Motor neuron (in vitro differentiated cells): ENCODE measurements around the gene MED27. TPM values are rescaled to one million over a fixed set of nuclear protein-coding genes. Genes with fewer than 3 reads are reported as not detected.

Experiments used
- ATAC-seq, 8 experiments: fragments of 200-7000 bp; cut with Tn5 transposase; replicated peaks in 6 of 8; 2 replicates each; pipeline ENCODE4 v1.8.0; 2021; ENCODE audit warnings: mild to moderate bottlenecking in 8 of 8, moderate library complexity in 8 of 8
- H3K27ac ChIP-seq, 2 donors: fragments of 250-450 bp; sonication (Bioruptor Pico); 2 replicates each; pipeline ENCODE4 v1.9.0; 2021; ENCODE audit warnings: antibody characterized with exemption in 2 of 2, mild to moderate bottlenecking in 2 of 2, moderate library complexity in 1 of 2
- H3K4me1 ChIP-seq, 2 donors: fragments of 250-450 bp; sonication (Bioruptor Pico); replicated peaks in 1 of 2; 2 replicates each; pipeline ENCODE4 v1.6.1; 2021; ENCODE audit warnings: antibody characterized with exemption in 2 of 2, mild to moderate bottlenecking in 2 of 2, moderate library complexity in 1 of 2
- H3K4me3 ChIP-seq, 5 donors: fragments of 250-450 bp; sonication (Bioruptor Pico); 2 replicates each; pipeline ENCODE4 v1.9.0; 2021; ENCODE audit warnings: antibody characterized with exemption in 5 of 5, mild to moderate bottlenecking in 5 of 5, moderate library complexity in 4 of 5
- WGBS, 10 experiments: fragments of 450-650 bp; shearing (Covaris generic); methylation state at CpG; one replicate each; pipeline ENCODE4 v1.0.0; 2022; 5-methylcytosine and 5-hydroxymethylcytosine counted together
- in situ Hi-C, 9 experiments: fragments of 400-800 bp; cut with MboI; loops; one replicate each; pipeline ENCODE4 v1.15.0; 2021; ENCODE audit warnings: low sequenced_read_pairs in 9 of 9, low pct_unique_long_range_greater_than_20kb in 2 of 9; ENCODE audit not compliant: unreplicated experiment in 9 of 9
- total RNA-seq, 8 experiments: library from RNA; unstranded; fragments of 300-600 nt; gene quantifications; 2 replicates each; pipeline versions ENCODE4 v1.2.3 to v1.2.4, GENCODE V29; 2022

MED27 gene
- total RNA-seq, 8 experiments from 2014 or later = 22.0 to 45.2 (median 26.6) TPM

- ATAC-seq = no peak
- Histone ChIP-seq H3K27ac (no peak overlapping the region), H3K4me1 (peaks cover 4 to 5% of the 10 kb centered on the region in 2 donors), H3K4me3 (no peak overlapping the region)
- in situ Hi-C loops = no loop called here
- 0 to 100% (median 60%) methylated on average over 1 to 3 of the region's 6 CpGs; no CpG with 5 or more reads in 3 of the 10 experiments for WGBS, 10 experiments
Measured at GRCh38 chr9:131994364-131995125, 85.1 kb downstream of the MED27 start.

GRCh38 chr9:131992906-131993657 is 86.6 kb downstream of the MED27 start:
- Histone ChIP-seq H3K4me3 (no peak overlapping the region), H3K4me1 (peaks cover 4 to 5% of the 10 kb centered on the region in 2 donors), H3K27ac (no peak overlapping the region)
- in situ Hi-C loops = no loop called here
- peak in 2 of 8 experiments; percentile 58 to 97 for ATAC-seq
- WGBS, 10 experiments = 17 to 100% (median 61%) methylated on average over 1 to 10 of the region's 10 CpGs; no CpG with 5 or more reads in 1 of the 10 experiments

DNA sequence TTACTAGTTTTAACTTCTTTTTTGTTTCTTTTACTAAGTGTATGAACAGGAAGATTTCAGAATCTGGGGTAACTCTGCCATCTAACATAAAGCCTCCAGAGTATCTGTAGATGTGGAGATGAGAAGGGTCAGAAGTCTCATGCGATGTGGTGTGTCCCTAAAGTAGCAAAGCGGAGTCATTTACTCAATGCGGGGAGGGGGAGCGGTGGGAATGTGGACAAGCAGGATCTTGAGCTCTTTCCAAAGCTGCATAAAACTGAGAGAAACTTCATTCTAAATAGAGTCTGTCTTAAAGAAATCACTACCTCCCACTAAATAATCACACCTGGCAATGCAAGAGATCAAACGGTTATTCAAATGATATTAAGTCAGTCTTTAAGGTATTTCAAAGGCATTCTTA is 92.4 kb downstream of the MED27 start:
- in situ Hi-C loops = no loop called here
- Histone ChIP-seq H3K4me1 (peaks cover 4 to 5% of the 10 kb centered on the region in 2 donors), H3K27ac (no peak overlapping the region), H3K4me3 (no peak overlapping the region)
- ATAC-seq = no peak
- 63 to 100% (median 89%) methylated on average over 1 to 4 of the region's 5 CpGs; no CpG with 5 or more reads in 1 of the 10 experiments for WGBS, 10 experiments

DNA sequence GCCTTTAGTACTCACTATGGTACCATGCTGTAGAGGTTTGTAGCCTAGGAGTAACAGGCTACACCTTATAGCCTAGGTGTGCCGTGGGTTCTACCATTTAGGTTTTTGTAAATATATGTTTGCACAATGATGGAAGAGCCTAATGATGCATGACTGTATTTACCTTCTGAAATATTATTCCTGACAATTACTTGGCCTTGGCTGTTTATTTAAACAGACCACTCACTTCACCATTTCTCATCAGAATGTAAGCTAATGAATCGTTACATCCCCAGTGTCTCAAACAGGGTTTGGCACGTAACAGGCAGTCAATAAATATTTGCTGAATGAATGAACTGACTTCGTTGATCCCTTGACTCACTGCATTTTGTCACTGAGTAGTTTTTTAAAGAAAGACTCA is 93.1 kb downstream of the MED27 start:
- peaks cover 4 to 10% of the 10 kb centered on the region in 2 donors for H3K4me1 ChIP-seq
- H3K27ac ChIP-seq = no peak overlapping the region
- WGBS, 10 experiments = 56 to 95% (median 82%) methylated on average over 1 to 4 of the region's 4 CpGs
- no peak for ATAC-seq
- H3K4me3 ChIP-seq = no peak overlapping the region
- in situ Hi-C loops = no loop called here

DNA sequence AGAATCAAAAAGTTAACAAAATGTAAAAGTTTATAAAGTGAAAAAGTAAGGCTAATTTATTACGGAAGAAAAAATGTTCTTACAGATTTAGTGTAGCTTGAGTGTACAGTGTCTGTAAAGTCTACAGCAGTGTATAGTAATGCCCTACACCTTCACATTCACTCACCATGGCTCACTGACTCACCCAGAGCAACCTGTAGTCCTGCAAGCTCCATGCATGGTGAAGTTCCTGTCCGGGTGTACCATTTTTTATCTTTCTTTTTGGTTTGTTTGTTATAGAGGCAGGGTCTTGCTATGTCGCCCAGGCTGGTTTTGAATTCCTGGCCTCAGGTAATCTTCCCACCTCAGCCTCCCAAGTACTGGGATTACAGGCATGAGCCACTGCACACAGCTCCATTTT is 93.6 kb downstream of the MED27 start:
- ATAC-seq = no peak
- Histone ChIP-seq H3K4me1 (peaks cover 4 to 15% of the 10 kb centered on the region in 2 donors), H3K4me3 (no peak overlapping the region), H3K27ac (no peak overlapping the region)
- WGBS, 10 experiments = 92 to 100% (median 96%) methylated on average over 1 to 3 of the region's 3 CpGs
- in situ Hi-C loops = no loop called here

DNA sequence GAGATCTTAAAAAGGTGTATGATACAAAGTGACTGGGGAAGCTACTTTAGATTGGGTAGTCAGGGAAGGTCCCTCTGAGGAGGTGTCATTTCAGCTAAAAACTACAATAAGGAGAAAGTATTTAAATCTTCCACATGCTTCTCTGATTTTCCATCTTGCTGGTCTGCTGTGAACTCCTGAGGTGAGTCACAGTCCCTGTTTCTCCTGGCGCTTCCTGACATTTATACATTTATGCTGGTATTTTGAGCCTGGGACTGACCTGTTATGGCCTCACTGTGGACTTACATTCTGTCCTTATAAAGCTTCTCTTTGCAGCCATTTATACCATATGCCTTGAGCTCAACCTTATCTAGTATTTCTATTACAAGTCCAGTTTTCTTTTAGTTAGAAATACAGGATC is 95.1 kb downstream of the MED27 start:
- peaks cover 6 to 22% of the 10 kb centered on the region in 2 donors for H3K4me1 ChIP-seq
- 50 to 100% (median 100%) methylated on average over 1 of the region's 1 CpG; no CpG with 5 or more reads in 5 of the 10 experiments for WGBS, 10 experiments
- in situ Hi-C loops = no loop called here
- H3K27ac ChIP-seq = no peak overlapping the region
- peak in 2 of 8 experiments; percentile 55 to 60 for ATAC-seq
- H3K4me3 ChIP-seq = no peak overlapping the region

DNA sequence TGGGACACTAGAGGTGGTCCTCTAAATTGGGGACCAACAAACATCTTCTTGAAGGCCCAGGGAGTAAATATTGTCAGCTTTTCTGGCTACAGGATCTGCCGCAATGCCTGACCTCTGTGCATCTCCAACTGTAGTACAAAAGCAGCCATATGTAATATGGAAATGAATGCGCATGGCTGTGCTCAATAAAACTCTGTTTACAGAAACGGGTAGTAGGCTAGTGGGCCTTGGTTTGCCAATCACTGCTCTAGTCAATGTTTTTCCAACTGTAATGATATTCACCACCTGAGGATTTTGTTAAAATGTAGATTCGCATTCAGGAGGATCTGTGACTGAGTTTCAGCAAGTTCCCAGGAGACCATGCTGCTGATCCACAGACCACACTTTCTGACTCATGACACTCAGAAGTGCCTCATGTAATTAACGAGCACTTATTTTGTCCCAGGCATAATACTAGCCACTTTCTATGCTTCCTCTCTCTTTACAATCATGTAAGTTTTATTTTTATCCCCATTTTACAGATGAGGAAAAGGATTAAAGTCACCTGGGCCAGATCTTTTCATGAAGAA is 96.9 kb downstream of the MED27 start:
- WGBS, 10 experiments = 0 to 100% (median 42%) methylated on average over 1 to 4 of the region's 5 CpGs; no CpG with 5 or more reads in 1 of the 10 experiments

GRCh38 chr9:131982102-131982501 is 97.6 kb downstream of the MED27 start:
- 62 to 100% (median 86%) methylated on average over 1 to 4 of the region's 4 CpGs; no CpG with 5 or more reads in 3 of the 10 experiments for WGBS, 10 experiments
- Histone ChIP-seq H3K27ac (no peak overlapping the region), H3K4me3 (no peak overlapping the region), H3K4me1 (peaks cover 6 to 22% of the 10 kb centered on the region in 2 donors)
- ATAC-seq = peak in 2 of 8 experiments; percentile 24
- in situ Hi-C loops = no loop called here

More for the DNA sequence above, 96.9 kb downstream of the MED27 start:
- no peak overlapping the region for H3K4me3 ChIP-seq
- in situ Hi-C loops = no loop called here
- H3K27ac ChIP-seq = no peak overlapping the region
- H3K4me1 ChIP-seq = peaks cover 6 to 22% of the 10 kb centered on the region in 2 donors
- peak in 3 of 8 experiments; percentile 22 to 94 (median 68) for ATAC-seq

DNA sequence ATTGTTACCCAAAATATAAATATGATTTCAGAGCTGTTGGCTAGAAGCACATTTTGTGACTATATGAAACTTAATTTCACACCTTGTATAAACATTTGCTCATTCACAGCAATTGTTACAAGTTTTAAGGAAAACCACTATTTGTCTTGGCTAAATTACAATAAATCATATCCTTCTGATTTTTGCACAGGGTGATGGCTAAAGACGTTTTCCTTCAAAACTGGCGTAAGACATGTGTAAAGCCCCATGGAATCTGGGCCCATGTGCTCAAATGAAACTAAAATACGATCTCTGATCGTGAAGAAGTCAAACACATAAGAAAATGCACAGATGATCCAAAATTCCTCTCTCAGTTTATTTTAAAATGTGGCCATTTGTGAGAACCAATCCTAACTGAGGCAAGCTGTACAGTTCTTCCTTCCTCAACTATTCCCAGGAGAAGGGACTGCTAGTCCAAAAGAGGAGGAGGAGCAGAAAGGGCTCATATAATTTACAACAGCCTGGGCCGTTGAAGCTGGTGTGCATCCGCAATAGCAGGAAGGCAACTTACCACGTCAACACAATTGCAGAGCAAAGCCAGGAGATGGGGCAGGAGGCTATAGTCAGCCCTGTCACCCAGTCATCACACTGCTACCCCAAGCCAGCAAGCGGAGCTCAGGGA is 98.4 kb downstream of the MED27 start:
- Histone ChIP-seq H3K4me3 (no peak overlapping the region), H3K27ac (peak overlapping the region in 1 of 2 donors; percentile 15), H3K4me1 (peaks cover 6 to 22% of the 10 kb centered on the region in 2 donors)
- in situ Hi-C loops = no loop called here
- 19 to 96% (median 74%) methylated on average over 3 to 7 of the region's 8 CpGs; no CpG with 5 or more reads in 1 of the 10 experiments for WGBS, 10 experiments
- ATAC-seq = peak in 4 of 8 experiments; percentile 18 to 45 (median 31)

DNA sequence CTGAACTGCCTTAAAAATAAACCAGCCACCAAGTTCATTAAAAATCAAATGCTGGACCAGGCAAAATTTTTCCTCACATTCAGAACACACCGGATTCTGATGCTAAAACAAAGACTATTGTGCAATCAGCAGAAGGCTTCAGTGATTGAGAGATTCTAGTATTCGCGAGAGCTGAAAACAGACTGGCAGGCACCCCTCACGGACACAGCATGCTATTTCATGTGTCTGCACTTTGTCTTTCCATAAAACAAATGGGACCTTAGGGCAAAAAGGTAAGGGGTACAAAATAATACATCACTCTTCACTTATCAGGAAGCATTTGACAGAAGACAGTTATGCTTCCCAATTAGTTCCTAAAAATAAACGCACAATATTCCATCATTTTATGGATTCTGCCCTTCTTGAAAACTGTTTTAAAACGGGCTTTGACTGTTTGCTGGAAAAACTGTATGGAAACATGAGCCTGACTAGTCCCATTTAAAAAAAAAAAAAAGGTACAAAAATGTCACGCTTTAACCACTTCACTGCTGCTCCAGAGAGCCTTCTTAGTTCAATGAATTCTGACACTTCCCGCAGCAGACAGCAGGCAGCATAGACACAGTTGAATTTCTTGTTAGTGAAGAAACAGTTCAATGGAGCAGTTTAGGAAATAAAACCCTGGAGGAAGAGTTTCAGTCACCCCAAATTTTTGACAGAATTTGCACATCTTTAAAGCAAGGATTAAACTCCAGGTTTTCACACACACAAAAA is 99.2 kb downstream of the MED27 start:
- Histone ChIP-seq H3K27ac (no peak overlapping the region), H3K4me3 (no peak overlapping the region), H3K4me1 (peaks cover 6 to 22% of the 10 kb centered on the region in 2 donors)
- in situ Hi-C loops = no loop called here
- peak in 1 of 8 experiments; percentile 29 for ATAC-seq
- 39 to 100% (median 58%) methylated on average over 1 to 8 of the region's 8 CpGs for WGBS, 10 experiments

GRCh38 chr9:131977109-131977838 is 102.4 kb downstream of the MED27 start:
- WGBS, 10 experiments = 76 to 98% (median 93%) methylated on average over 4 to 9 of the region's 10 CpGs; no CpG with 5 or more reads in 1 of the 10 experiments
- in situ Hi-C loops = no loop called here
- Histone ChIP-seq H3K27ac (no peak overlapping the region), H3K4me1 (peaks cover 6 to 22% of the 10 kb centered on the region in 2 donors), H3K4me3 (no peak overlapping the region)
- no peak for ATAC-seq
